HepG2 (cell line): ENCODE data around the gene IP6K3. TPM values are rescaled to one million over a fixed set of nuclear protein-coding genes. Genes with fewer than 3 reads are reported as not detected.

Experiments
- CEBPG ChIP-seq: IDR thresholded peaks from 2 replicates; pipeline ENCODE4 v1.6.1; 2016
- CENPX ChIP-seq: sonication (generic); formaldehyde crosslinking; IDR thresholded peaks from 2 replicates; pipeline ENCODE4 v1.9.0; 2021; ENCODE audit warnings: mild to moderate bottlenecking, missing genetic modification reagents, moderate library complexity
- CHCHD3 ChIP-seq: sonication (generic); formaldehyde crosslinking; IDR thresholded peaks from 2 replicates; pipeline ENCODE4 v1.8.0; 2022; ENCODE audit warnings: mild to moderate bottlenecking, missing genetic modification reagents, moderate library complexity
- EZH2 ChIP-seq: conservative IDR thresholded peaks from 2 replicates; pipeline ENCODE4 v1.6.1; 2012; ENCODE audit warnings: mild to moderate bottlenecking, low read depth, low read length, moderate library complexity
- GTF2F1 ChIP-seq: fragments of 150-350 bp; IDR thresholded peaks from 2 replicates; pipeline ENCODE4 v1.6.1; 2014; ENCODE audit warnings: low read length
- HDAC2 ChIP-seq: sonication (generic); formaldehyde crosslinking; IDR thresholded peaks from 2 replicates; pipeline ENCODE4 v1.4.0; 2020; ENCODE audit warnings: missing genetic modification reagents
- HNRNPH1 ChIP-seq: fragments of 200-400 bp; formaldehyde crosslinking; optimal IDR thresholded peaks from 2 replicates; pipeline ENCODE3; 2017; ENCODE audit warnings: mild to moderate bottlenecking, low read depth, low read length
- KDM6A ChIP-seq: IDR thresholded peaks from 2 replicates; pipeline ENCODE4 v1.6.1; 2016; ENCODE audit warnings: low read depth
- MATR3 ChIP-seq: sonication (generic); formaldehyde crosslinking; IDR thresholded peaks from 2 replicates; pipeline ENCODE4 v1.4.0; 2020; ENCODE audit warnings: missing genetic modification reagents
- POLR2AphosphoS5 ChIP-seq: IDR thresholded peaks from 2 replicates; pipeline ENCODE4 v1.6.1; 2012; ENCODE audit warnings: low read depth, low read length
- PRPF4 ChIP-seq: fragments of 200-400 bp; formaldehyde crosslinking; IDR thresholded peaks from 2 replicates; pipeline ENCODE4 v1.6.1; 2016; ENCODE audit warnings: low read length, low read depth; ENCODE audit not compliant: poor library complexity, severe bottlenecking
- SNAPC5 ChIP-seq: sonication (generic); formaldehyde crosslinking; IDR thresholded peaks from 2 replicates; pipeline ENCODE4 v1.8.1; 2023; ENCODE audit warnings: mild to moderate bottlenecking, missing genetic modification reagents, borderline replicate concordance
- SNRNP70 ChIP-seq: fragments of 200-400 bp; formaldehyde crosslinking; IDR thresholded peaks from 2 replicates; pipeline ENCODE4 v1.6.1; 2017; ENCODE audit warnings: mild to moderate bottlenecking, low read depth, low read length, moderate library complexity
- SOX6 ChIP-seq, 2 experiments: fragments of 450-650 bp in 1 of 2; sonication (generic) in 1 of 2; formaldehyde crosslinking in 1 of 2; IDR thresholded peaks; 2 replicates each; pipeline versions ENCODE4 v1.4.0 to v1.6.1; 2017 to 2020; ENCODE audit warnings: antibody characterized with exemption in 1 of 2, mild to moderate bottlenecking in 1 of 2, missing genetic modification reagents in 1 of 2
- SP2 ChIP-seq: sonication (generic); formaldehyde crosslinking; IDR thresholded peaks from 2 replicates; pipeline ENCODE4 v1.5.1; 2020; ENCODE audit warnings: mild to moderate bottlenecking, missing genetic modification reagents
- TAF1 ChIP-seq: sonication (generic); formaldehyde crosslinking; IDR thresholded peaks from 2 replicates; pipeline ENCODE4 v1.4.0; 2020; ENCODE audit warnings: missing genetic modification reagents
- TFE3 ChIP-seq: IDR thresholded peaks from 2 replicates; pipeline ENCODE4 v1.6.1; 2016
- ZNF253 ChIP-seq: sonication (generic); formaldehyde crosslinking; IDR thresholded peaks from 2 replicates; pipeline ENCODE4 v1.8.0; 2022; ENCODE audit warnings: mild to moderate bottlenecking, missing genetic modification reagents, borderline replicate concordance
- ZNF260 ChIP-seq: sonication (generic); formaldehyde crosslinking; IDR thresholded peaks from 2 replicates; pipeline ENCODE4 v1.4.0; 2020; ENCODE audit warnings: missing genetic modification reagents, low read depth, mild to moderate bottlenecking, borderline replicate concordance
- ZNF441 ChIP-seq: sonication (generic); formaldehyde crosslinking; IDR thresholded peaks from 2 replicates; pipeline ENCODE4 v1.7.0; 2021; ENCODE audit warnings: missing genetic modification reagents, borderline replicate concordance
- ZNF510 ChIP-seq: sonication (generic); formaldehyde crosslinking; IDR thresholded peaks from 2 replicates; pipeline ENCODE4 v1.4.0; 2020; ENCODE audit warnings: low read depth, mild to moderate bottlenecking, missing genetic modification reagents
- ZNF512 ChIP-seq: sonication (generic); formaldehyde crosslinking; IDR thresholded peaks from 2 replicates; pipeline ENCODE4 v1.4.0; 2020; ENCODE audit warnings: mild to moderate bottlenecking, missing genetic modification reagents
- ZNF567 ChIP-seq: sonication (generic); formaldehyde crosslinking; IDR thresholded peaks from 2 replicates; pipeline ENCODE4 v1.8.1; 2023; ENCODE audit warnings: mild to moderate bottlenecking, missing genetic modification reagents, borderline replicate concordance
- ZNF766 ChIP-seq: sonication (generic); formaldehyde crosslinking; IDR thresholded peaks from 2 replicates; pipeline ENCODE4 v1.5.0; 2020; ENCODE audit warnings: missing genetic modification reagents, borderline replicate concordance
- ZNF775 ChIP-seq: sonication (generic); formaldehyde crosslinking; IDR thresholded peaks from 2 replicates; pipeline ENCODE4 v1.4.0; 2020; ENCODE audit warnings: missing genetic modification reagents, mild to moderate bottlenecking, moderate library complexity, borderline replicate concordance
- polyA plus RNA-seq, 8 experiments: library from polyadenylated mRNA; depleted of rRNA in 3 of 8; stranded (reverse) in 7 of 8; unstranded in 1 of 8; fragments of >200 nt; fragmentation: Illumina TruSeq in 4 of 8; extraction: Trizol in 4 of 8; gene quantifications; 2 replicates each; pipeline versions ENCODE4 v1.2.1 to v1.2.3, GENCODE V29; 2011 to 2016; ENCODE audit warnings: low read depth in 4 of 8, missing spikeins in 1 of 8, mixed read lengths in 1 of 8; ENCODE audit not compliant: insufficient read depth in 1 of 8
- total RNA-seq, 5 experiments: library from RNA; depleted of rRNA; stranded (reverse); fragments of >200 nt; fragmentation: Illumina TruSeq; extraction: Trizol; gene quantifications; 2 replicates each; pipeline ENCODE4 v1.2.3, GENCODE V29; 2016; ENCODE audit warnings: low read depth in 1 of 5
- TF ChIP-seq, protein P1 (sequence below): fragments of 450-650 bp; IDR thresholded peaks from 2 replicates; pipeline ENCODE4 v1.6.1; 2016
- TF ChIP-seq, protein P2 (sequence below): sonication (generic); formaldehyde crosslinking; IDR thresholded peaks from 2 replicates; pipeline ENCODE4 v1.4.0; 2020; ENCODE audit warnings: mild to moderate bottlenecking, missing genetic modification reagents

The IP6K3 gene
- total and polyA plus RNA-seq, 2 of the 13 experiments (the other 11 are each of a cell fraction or from before 2014, with no cell fraction given) = 0.11 to 0.18 TPM

DNA sequence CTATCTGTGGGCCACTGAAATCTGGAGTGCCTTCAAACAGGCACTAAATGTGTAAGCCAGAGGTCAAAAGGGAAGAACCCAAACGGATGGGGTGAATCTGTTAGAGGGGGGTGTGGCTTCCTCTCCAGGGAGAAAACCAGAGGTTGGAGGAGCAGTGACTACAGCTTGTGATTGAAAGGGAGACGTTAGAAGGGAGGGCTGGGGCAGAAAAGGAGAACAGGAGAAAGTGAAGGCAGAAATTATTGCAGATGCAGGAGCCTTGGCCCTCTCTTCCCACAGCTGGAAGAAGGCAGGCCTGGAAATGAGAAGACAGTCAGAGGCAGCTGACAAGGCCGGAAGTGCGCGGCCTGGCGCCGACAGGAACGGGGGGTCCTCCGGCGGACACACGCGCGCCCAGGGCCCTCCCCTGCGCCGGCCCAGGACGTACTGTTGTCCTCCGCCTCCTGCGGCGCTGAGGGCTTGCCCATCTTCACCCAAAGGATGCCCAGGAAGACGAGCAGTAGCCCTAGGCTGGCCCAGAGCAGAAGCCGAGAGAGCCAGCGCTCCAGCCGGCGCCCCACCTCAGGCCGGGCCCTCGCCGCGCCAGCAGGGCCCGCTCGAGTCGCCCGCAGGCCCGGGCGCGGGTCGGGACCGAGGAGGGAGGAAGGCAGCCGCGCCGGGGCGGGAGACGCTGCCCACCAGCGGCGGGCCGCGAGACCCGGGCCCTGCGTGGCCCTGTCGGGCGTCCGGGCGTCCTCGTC is 41.4 kb upstream of the IP6K3 start (continued):
- TF ChIP-seq ZNF512 (no peak), TAF1 (CRISPR knock-in tag) (peak; percentile 72), ZNF510 (peak; percentile 45; the same call in 1 of the 2 replicates), ZNF775 (no peak), ZNF260 (CRISPR knock-in tag) (no peak), ZNF567 (CRISPR knock-in tag) (no peak), KDM6A (CRISPR knock-in tag) (no peak), SNAPC5 (CRISPR knock-in tag) (no peak), CEBPG (CRISPR knock-in tag) (no peak), POLR2AphosphoS5 (peak; percentile 57; the same call in 1 of the 2 replicates), TFE3 (peak; percentile 65), PRPF4 (no peak), SOX6 (IDR thresholded peaks at IDR 0.05) (no peak), SOX6 (CRISPR knock-in tag; IDR thresholded peaks at IDR 0.05) (peak; percentile 44; the same call in 1 of the 2 replicates), SP2 (no peak), ZNF766 (no peak), ZNF253 (no peak), CENPX (CRISPR knock-in tag) (no peak), HDAC2 (peak; percentile 69), EZH2 (no peak), HNRNPH1 (no peak), ZNF441 (CRISPR knock-in tag) (no peak; the same call in 1 of the 2 replicates), GTF2F1 (no peak), MATR3 (CRISPR knock-in tag) (no peak), CHCHD3 (CRISPR knock-in tag) (no peak), SNRNP70 (no peak)
- TF ChIP-seq, protein P1, sequence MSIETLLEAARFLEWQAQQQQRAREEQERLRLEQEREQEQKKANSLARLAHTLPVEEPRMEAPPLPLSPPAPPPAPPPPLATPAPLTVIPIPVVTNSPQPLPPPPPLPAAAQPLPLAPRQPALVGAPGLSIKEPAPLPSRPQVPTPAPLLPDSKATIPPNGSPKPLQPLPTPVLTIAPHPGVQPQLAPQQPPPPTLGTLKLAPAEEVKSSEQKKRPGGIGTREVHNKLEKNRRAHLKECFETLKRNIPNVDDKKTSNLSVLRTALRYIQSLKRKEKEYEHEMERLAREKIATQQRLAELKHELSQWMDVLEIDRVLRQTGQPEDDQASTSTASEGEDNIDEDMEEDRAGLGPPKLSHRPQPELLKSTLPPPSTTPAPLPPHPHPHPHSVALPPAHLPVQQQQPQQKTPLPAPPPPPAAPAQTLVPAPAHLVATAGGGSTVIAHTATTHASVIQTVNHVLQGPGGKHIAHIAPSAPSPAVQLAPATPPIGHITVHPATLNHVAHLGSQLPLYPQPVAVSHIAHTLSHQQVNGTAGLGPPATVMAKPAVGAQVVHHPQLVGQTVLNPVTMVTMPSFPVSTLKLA = no peak
- TF ChIP-seq, protein P2, sequence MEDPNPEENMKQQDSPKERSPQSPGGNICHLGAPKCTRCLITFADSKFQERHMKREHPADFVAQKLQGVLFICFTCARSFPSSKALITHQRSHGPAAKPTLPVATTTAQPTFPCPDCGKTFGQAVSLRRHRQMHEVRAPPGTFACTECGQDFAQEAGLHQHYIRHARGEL (CRISPR knock-in tag) = no peak
